DND-41 (cell line): ENCODE measurements around the gene FRMD3.

ENCODE experiments used
- CTCF ChIP-seq: IDR thresholded peaks from 2 replicates; pipeline ENCODE4 v1.5.1; 2012; ENCODE audit warnings: borderline replicate concordance, low read length, moderate library complexity, mild to moderate bottlenecking; ENCODE audit not compliant: poor library complexity, severe bottlenecking; ENCODE audit errors: extremely low read depth
- EZH2 ChIP-seq: IDR thresholded peaks from 3 replicates; pipeline ENCODE4 v1.6.1; 2012; ENCODE audit warnings: borderline replicate concordance, low read depth, mild to moderate bottlenecking, moderate library complexity, low read length, inconsistent platforms; ENCODE audit not compliant: severe bottlenecking

DNA sequence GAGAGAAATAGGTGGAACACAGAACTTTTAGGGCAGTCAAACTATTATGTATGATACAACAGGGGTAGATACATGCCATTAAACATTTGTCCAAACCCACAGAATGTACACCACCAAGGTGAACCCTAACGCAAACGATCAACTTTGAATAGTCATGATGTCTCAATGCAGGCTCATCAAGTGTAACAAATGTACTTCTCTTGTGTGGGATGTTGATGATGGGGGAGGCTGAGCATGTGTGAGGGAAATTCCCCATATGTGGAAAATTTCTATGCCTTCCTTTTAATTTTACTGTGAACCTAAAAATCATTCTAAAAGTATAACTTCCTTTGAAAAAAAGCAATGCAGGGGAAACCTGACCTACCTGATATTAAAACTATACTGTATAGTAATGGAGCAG, 273.9 kb downstream of the FRMD3 start:
- no peak for TF ChIP-seq CTCF
- no peak for TF ChIP-seq EZH2
